Calu3 (cell line): ENCODE data around the gene SIGLECL1. TPM values are rescaled to one million over a fixed set of nuclear protein-coding genes. Genes with fewer than 3 reads are reported as not detected.

ENCODE experiments used
- BruUV-seq: library from RNA; stranded (reverse); fragments of 400-500 nt; replicated peaks from 2 replicates; lab custom pipeline; 2021; lab: Mats Ljungman, UMichigan
- CTCF ChIA-PET: fragments of 300-600 bp; sonication (Branson Sonifier 250); formaldehyde crosslinking; loops from one replicate; lab custom pipeline; 2022; ENCODE audit warnings: antibody characterized with exemption; lab: Charles Lee
- DNase-seq: peaks from one replicate; pipeline ENCODE4 v3.0.0; 2022
- H3K27ac Mint-ChIP-seq: one replicate; pipeline ENCODE4 v1.8.0; 2022; ENCODE audit warnings: mixed read lengths; ENCODE audit not compliant: unreplicated experiment
- H3K27me3 Mint-ChIP-seq: one replicate; pipeline ENCODE4 v1.8.0; 2022; ENCODE audit warnings: mixed read lengths; ENCODE audit not compliant: unreplicated experiment
- H3K36me3 Mint-ChIP-seq: one replicate; pipeline ENCODE4 v1.8.0; 2022; ENCODE audit warnings: mild to moderate bottlenecking, moderate library complexity, mixed read lengths; ENCODE audit not compliant: insufficient read depth, unreplicated experiment
- H3K4me1 Mint-ChIP-seq: one replicate; pipeline ENCODE4 v1.8.0; 2022; ENCODE audit warnings: mild to moderate bottlenecking, low read depth, mixed read lengths; ENCODE audit not compliant: unreplicated experiment
- H3K4me3 Mint-ChIP-seq: one replicate; pipeline ENCODE4 v1.8.0; 2022; ENCODE audit warnings: mild to moderate bottlenecking, low read depth, moderate library complexity, mixed read lengths; ENCODE audit not compliant: unreplicated experiment
- H3K9me3 Mint-ChIP-seq: one replicate; pipeline ENCODE4 v1.8.0; 2022; ENCODE audit warnings: low read depth, mixed read lengths; ENCODE audit not compliant: unreplicated experiment
- CTCF ChIP-seq: fragments of 200-600 bp; IDR thresholded peaks from one replicate; pipeline ENCODE4 v1.8.0; 2022; ENCODE audit warnings: antibody characterized with exemption; ENCODE audit not compliant: unreplicated experiment
- intact Hi-C: fragments of 100-400 bp; cut with micrococcal nuclease; formaldehyde crosslinking; loops from one replicate; pipeline ENCODE4 v1.10.0; 2022; ENCODE audit not compliant: unreplicated experiment
- microRNA-seq: library from miRNA; unstranded; fragments of <30 nt; microRNA quantifications from one replicate; pipeline ENCODE4 v1.2.0, GENCODE V29; 2022
- total RNA-seq: library from RNA; stranded (reverse); gene quantifications from 2 replicates; pipeline ENCODE4 v1.2.3, GENCODE V29; 2022

SIGLECL1 gene
- total RNA-seq, 1 experiment from 2014 or later = not detected

GRCh38 chr19:51317376-51317775, 66.5 kb downstream of the SIGLECL1 start:
- Mint-ChIP-seq H3K36me3 (no peaks in the 10 kb centered on the region), H3K9me3 (peaks cover 3% of the 10 kb centered on the region), H3K27ac (no peak overlapping the region), H3K4me3 (no peak overlapping the region), H3K27me3 (peaks cover 73% of the 10 kb centered on the region), H3K4me1 (no peaks in the 10 kb centered on the region)
- intact Hi-C loops = no loop called here
- CTCF ChIA-PET = interaction anchor here (0.5 to 1.0 kb wide), 2 partner anchors 10 to 36 kb away, joined by 3 read pairs; no protein-coding TSS in a partner anchor
- BruUV-seq = no TSS peak
- no peak for TF ChIP-seq CTCF
- no peak for DNase-seq

GRCh38 chr19:51317968-51318367, 67.1 kb downstream of the SIGLECL1 start:
- DNase-seq = no peak
- intact Hi-C loops = no loop called here
- peaks cover 73% of the 10 kb centered on the region for H3K27me3 Mint-ChIP-seq
- no peak overlapping the region for H3K4me3 Mint-ChIP-seq
- peaks cover 3% of the 10 kb centered on the region for H3K9me3 Mint-ChIP-seq
- TF ChIP-seq CTCF = no peak
- CTCF ChIA-PET = no interaction called here
- H3K27ac Mint-ChIP-seq = no peak overlapping the region
- H3K36me3 Mint-ChIP-seq = no peaks in the 10 kb centered on the region
- no peaks in the 10 kb centered on the region for H3K4me1 Mint-ChIP-seq
- no TSS peak for BruUV-seq

Small RNAs within 50 kb of the gene (microRNA-seq; reads per million reads assigned to microRNA genes)
- not detected for gene MIR8074

Other genes starting within 250 kb of the SIGLECL1 start
- gene KLK8, start 249.5 kb upstream of the SIGLECL1 start, total RNA-seq = 0.71 and 0.91 TPM in 2 replicates
- 24.2 and 32.9 TPM in 2 replicates for gene KLK10, start 231.4 kb upstream of the SIGLECL1 start, total RNA-seq
- 10.8 and 25.1 TPM in 2 replicates for gene KLK11, start 224.5 kb upstream of the SIGLECL1 start, total RNA-seq
- not detected in 2 replicates for gene KLK12, start 216.1 kb upstream of the SIGLECL1 start, total RNA-seq
- not detected in 2 replicates for gene KLK13, start 186.0 kb upstream of the SIGLECL1 start, total RNA-seq
- 0.34 and 0.38 TPM in 2 replicates for gene KLK14, start 168.2 kb upstream of the SIGLECL1 start, total RNA-seq
- 11.3 and 12.0 TPM in 2 replicates for gene CTU1, start 142.7 kb upstream of the SIGLECL1 start, total RNA-seq
- not detected in 2 replicates for gene SIGLEC9, start 126.2 kb upstream of the SIGLECL1 start, total RNA-seq
- gene SIGLEC7, start 108.8 kb upstream of the SIGLECL1 start, total RNA-seq = not detected in 2 replicates
- not detected in 2 replicates for gene CD33, start 26.0 kb upstream of the SIGLECL1 start, total RNA-seq
- gene IGLON5, start 60.6 kb downstream of the SIGLECL1 start, total RNA-seq = not detected in 2 replicates
- 3.0 and 3.6 TPM in 2 replicates for gene VSIG10L, start 91.1 kb downstream of the SIGLECL1 start, total RNA-seq
- 203 and 213 TPM in 2 replicates for gene ETFB, start 115.3 kb downstream of the SIGLECL1 start, total RNA-seq
- 1.1 and 1.2 TPM in 2 replicates for gene CLDND2, start 117.9 kb downstream of the SIGLECL1 start, total RNA-seq
- gene NKG7, start 121.6 kb downstream of the SIGLECL1 start, total RNA-seq = not detected in 2 replicates
- not detected in 2 replicates for gene LIM2, start 136.9 kb downstream of the SIGLECL1 start, total RNA-seq
- not detected in 2 replicates for gene C19orf84, start 139.5 kb downstream of the SIGLECL1 start, total RNA-seq
- not detected in 2 replicates for gene SIGLEC10, start 166.6 kb downstream of the SIGLECL1 start, total RNA-seq
- gene SIGLEC8, start 207.4 kb downstream of the SIGLECL1 start, total RNA-seq = not detected in 2 replicates
- not detected in 2 replicates for gene CEACAM18, start 227.5 kb downstream of the SIGLECL1 start, total RNA-seq